ENCODE data around the gene METTL25. TPM values are rescaled to one million over a fixed set of nuclear protein-coding genes. Genes with fewer than 3 reads are reported as not detected.
A peak's percentile ranks its signal among the peaks of the same experiment; 100 is the strongest.

The METTL25 gene
- total RNA-seq, 2 donors from 2014 or later = 9.5 to 10.6 TPM

DNA sequence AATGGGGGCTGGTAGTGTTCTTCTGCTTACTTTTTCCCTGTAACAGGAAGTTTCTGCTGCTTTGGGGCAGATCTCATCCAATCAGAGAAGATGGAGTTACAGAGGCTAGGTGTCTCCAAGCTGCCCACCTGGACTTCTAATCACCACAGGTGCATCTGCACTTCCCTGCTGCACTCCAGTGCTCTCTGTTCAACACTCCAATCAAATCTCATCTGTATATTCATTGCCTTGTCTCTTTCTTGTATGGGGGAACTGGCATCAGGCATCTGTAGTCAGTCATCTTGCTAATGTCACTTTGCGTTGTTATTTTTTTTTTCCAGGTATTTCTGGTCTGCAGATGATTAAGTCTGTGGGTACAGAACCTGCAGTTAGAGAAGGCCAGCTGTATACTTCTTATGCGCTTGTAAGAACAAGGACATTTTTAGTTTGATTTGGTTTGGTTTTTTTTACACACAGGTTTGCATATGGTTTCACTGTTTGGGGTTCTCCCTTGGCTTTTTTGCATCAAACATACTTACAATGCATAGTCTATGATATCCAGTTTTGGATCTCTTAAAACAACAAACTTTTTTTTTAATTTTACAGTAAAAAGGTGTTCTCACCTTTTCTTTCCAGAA is 116.0 kb downstream of the METTL25 start:
- no peak overlapping the region for H3K9ac ChIP-seq (ENCODE audit: extremely low read depth, low read length, poor library complexity, severe bottlenecking)
- 96 to 100% methylated on average over 1 to 2 of the region's 2 CpGs for WGBS, 2 experiments (ENCODE audit: insufficient coverage in 1 of 2, insufficient read length in 1 of 2)
- H3K4me3 ChIP-seq (ENCODE audit: low read length) = no peak overlapping the region
- Mint-ChIP-seq H3K4me1 (no peaks in the 10 kb centered on the region), H3K36me3 (ENCODE audit: low read depth) (peaks cover 2% of the 10 kb centered on the region), H3K4me3 (no peak overlapping the region), H3K27ac (peak overlapping the region; percentile 70), H3K9me3 (no peaks in the 10 kb centered on the region), H3K27me3 (ENCODE audit: insufficient read depth) (no peaks in the 10 kb centered on the region)
- no peak for DNase-seq
- no peaks in the 10 kb centered on the region for H3K4me1 ChIP-seq (ENCODE audit: control insufficient read depth, insufficient read depth, low read length)
- no peak overlapping the region for H3K27ac ChIP-seq (ENCODE audit: low read depth, low read length)
- TF ChIP-seq, protein P1, sequence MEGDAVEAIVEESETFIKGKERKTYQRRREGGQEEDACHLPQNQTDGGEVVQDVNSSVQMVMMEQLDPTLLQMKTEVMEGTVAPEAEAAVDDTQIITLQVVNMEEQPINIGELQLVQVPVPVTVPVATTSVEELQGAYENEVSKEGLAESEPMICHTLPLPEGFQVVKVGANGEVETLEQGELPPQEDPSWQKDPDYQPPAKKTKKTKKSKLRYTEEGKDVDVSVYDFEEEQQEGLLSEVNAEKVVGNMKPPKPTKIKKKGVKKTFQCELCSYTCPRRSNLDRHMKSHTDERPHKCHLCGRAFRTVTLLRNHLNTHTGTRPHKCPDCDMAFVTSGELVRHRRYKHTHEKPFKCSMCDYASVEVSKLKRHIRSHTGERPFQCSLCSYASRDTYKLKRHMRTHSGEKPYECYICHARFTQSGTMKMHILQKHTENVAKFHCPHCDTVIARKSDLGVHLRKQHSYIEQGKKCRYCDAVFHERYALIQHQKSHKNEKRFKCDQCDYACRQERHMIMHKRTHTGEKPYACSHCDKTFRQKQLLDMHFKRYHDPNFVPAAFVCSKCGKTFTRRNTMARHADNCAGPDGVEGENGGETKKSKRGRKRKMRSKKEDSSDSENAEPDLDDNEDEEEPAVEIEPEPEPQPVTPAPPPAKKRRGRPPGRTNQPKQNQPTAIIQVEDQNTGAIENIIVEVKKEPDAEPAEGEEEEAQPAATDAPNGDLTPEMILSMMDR (conservative IDR thresholded peaks at IDR 0.05) = no peak
- no peaks in the 10 kb centered on the region for H3K36me3 ChIP-seq (ENCODE audit: control insufficient read depth, insufficient read depth, low read length)
- H3K27me3 ChIP-seq (ENCODE audit: control insufficient read depth, insufficient read depth, low read length, poor library complexity, severe bottlenecking) = no peaks in the 10 kb centered on the region
- no peaks in the 10 kb centered on the region for H3K9me3 ChIP-seq (ENCODE audit: control insufficient read depth, low read length)

DNA sequence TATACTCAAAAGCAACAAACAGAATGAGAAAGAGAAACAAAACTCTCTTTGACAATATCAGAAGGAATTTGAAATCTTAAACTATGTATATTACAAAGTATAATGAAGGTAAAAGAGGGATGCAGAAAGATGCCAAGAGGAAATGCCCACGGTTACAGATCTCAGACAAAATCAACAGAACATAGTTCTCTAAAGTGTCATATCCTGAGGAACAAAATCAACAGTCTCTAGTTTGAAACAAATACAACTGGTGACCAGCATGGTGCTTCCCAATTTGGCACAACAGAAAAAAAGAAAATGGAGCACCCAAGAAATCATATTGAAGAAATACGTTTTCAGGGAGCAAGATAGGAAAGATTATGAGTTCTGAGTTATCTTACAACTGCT is 116.5 kb downstream of the METTL25 start:
- Mint-ChIP-seq H3K36me3 (ENCODE audit: low read depth) (no peaks in the 10 kb centered on the region), H3K4me1 (no peaks in the 10 kb centered on the region), H3K27me3 (ENCODE audit: insufficient read depth) (no peaks in the 10 kb centered on the region), H3K9me3 (no peaks in the 10 kb centered on the region), H3K27ac (no peak overlapping the region), H3K4me3 (no peak overlapping the region)
- Histone ChIP-seq H3K9me3 (ENCODE audit: control insufficient read depth, low read length) (no peaks in the 10 kb centered on the region), H3K27ac (ENCODE audit: low read depth, low read length) (no peak overlapping the region), H3K36me3 (ENCODE audit: control insufficient read depth, insufficient read depth, low read length) (no peaks in the 10 kb centered on the region), H3K4me3 (ENCODE audit: low read length) (no peak overlapping the region), H3K4me1 (ENCODE audit: control insufficient read depth, insufficient read depth, low read length) (no peaks in the 10 kb centered on the region), H3K9ac (ENCODE audit: extremely low read depth, low read length, poor library complexity, severe bottlenecking) (no peak overlapping the region), H3K27me3 (ENCODE audit: control insufficient read depth, insufficient read depth, low read length, poor library complexity, severe bottlenecking) (no peaks in the 10 kb centered on the region)
- DNase-seq = no peak
- 75 to 87% methylated on average over 1 to 2 of the region's 2 CpGs for WGBS, 2 experiments (ENCODE audit: insufficient coverage in 1 of 2, insufficient read length in 1 of 2)
- TF ChIP-seq, protein P1 (conservative IDR thresholded peaks at IDR 0.05) = no peak

DNA sequence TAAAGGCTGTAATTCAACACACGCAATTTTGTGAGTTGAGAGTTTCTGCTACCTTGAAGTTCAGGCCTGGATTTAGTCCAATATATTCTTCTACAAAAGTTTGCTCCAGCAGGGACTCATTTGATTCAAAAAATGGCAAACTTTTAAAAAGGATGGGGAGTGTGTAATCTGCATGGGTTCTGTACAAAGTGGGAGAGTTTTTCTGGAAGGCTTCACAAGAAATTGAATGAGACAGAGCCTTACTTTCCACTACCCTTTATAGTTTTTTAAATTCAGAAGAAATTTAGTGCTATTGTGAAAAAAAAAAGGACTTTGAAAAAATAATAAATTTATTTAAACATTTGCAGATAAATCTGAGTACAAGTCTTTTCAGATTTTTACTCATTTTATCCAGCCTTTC is 116.9 kb downstream of the METTL25 start:
- no peaks in the 10 kb centered on the region for H3K36me3 ChIP-seq (ENCODE audit: control insufficient read depth, insufficient read depth, low read length)
- Mint-ChIP-seq H3K36me3 (ENCODE audit: low read depth) (no peaks in the 10 kb centered on the region), H3K9me3 (no peaks in the 10 kb centered on the region), H3K27me3 (ENCODE audit: insufficient read depth) (no peaks in the 10 kb centered on the region), H3K4me1 (no peaks in the 10 kb centered on the region), H3K4me3 (no peak overlapping the region), H3K27ac (no peak overlapping the region)
- TF ChIP-seq, protein P1 (conservative IDR thresholded peaks at IDR 0.05) = no peak
- DNase-seq = no peak
- no peak overlapping the region for H3K27ac ChIP-seq (ENCODE audit: low read depth, low read length)
- H3K9me3 ChIP-seq (ENCODE audit: control insufficient read depth, low read length) = no peaks in the 10 kb centered on the region
- WGBS, 2 experiments (ENCODE audit: insufficient coverage in 1 of 2, insufficient read length in 1 of 2) = 95% methylated on average over 1 of the region's 1 CpG; no CpG with 5 or more reads in 1 of the 2 experiments
- no peak overlapping the region for H3K4me3 ChIP-seq (ENCODE audit: low read length)
- no peak overlapping the region for H3K9ac ChIP-seq (ENCODE audit: extremely low read depth, low read length, poor library complexity, severe bottlenecking)
- H3K4me1 ChIP-seq (ENCODE audit: control insufficient read depth, insufficient read depth, low read length) = no peaks in the 10 kb centered on the region
- H3K27me3 ChIP-seq (ENCODE audit: control insufficient read depth, insufficient read depth, low read length, poor library complexity, severe bottlenecking) = no peaks in the 10 kb centered on the region

Measured in endodermal cell (in vitro differentiated cells).